HG02885 (cell line): Measurements from ENCODE around the gene PRPF40B.

Source experiments
- ATAC-seq: cut with Tn5 transposase; IDR thresholded peaks from one replicate; pipeline ENCODE4 v1.9.1; 2021; ENCODE audit warnings: mild to moderate bottlenecking; ENCODE audit not compliant: unreplicated experiment, poor library complexity

Gene PRPF40B

DNA sequence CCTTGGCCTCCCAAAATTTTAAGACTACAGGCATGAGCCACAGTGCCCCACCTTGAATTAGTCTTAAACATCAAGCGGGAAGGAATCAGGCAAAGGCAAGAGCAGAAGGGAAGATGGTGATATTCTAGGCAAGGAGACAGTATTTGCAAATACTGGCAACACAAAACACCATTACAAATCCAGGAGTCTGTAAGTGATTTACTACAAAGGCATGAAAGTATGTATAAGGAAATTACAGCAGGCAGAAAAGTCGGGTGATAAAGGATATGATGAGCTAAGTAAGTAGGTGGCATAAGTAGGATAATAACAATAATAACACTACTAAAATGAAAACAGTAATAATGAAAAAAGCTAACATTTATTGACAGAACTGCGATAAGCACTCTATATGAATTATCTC, 55.4 kb downstream of the PRPF40B start:
- ATAC-seq, result no peak

DNA sequence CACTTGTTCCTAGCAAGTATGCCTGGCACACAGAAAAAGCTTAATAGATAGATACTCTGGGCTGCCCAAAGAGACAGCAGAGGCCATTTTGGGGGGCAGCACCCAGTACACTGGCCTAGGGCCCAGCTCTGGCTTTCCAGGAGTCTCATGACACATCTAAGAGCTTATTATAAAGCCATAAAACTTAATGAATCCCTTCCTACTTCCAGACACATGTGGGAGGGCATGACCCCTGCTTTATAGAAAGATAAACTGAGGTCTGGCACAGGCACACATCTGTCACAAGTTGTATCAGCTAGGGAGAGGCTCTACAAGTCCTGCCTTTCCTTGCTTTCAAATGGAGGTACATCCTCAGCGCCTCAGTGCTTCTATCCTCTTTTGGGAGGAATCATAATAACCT, 56.7 kb downstream of the PRPF40B start:
- ATAC-seq, result no peak

DNA sequence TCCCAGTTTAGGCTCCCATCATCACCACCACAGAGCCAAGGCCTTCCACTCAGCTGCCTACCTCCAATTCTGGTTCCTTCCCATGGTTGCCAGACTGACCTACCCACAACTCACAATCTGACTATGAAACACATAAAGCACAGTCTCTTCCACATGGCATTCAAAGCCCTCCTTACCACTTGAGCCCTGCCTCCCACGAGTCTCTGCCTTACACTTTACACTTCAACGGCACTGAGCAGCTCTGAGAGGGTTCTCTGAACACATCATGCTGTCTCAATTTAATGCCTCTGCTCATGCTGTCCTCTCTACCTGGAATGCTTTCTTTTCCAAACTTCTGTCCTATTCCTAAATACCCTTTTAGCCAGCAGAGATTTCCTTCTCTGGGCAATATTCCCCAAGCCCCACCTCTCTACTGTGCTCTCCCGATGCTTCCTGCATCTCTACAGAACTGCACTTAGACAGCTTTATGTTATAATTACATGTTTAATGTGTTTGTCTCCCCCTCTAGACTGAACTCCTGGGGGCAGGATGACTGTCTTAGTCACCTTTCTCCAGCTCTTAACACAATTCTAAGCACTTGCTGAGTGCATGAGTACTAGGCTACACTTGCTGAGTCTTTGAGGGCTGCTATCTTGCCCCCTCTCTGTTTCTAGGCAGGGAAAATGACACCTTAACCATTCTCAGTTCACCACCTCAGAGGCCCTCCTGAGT, 60.4 kb downstream of the PRPF40B start:
- ATAC-seq, result no peak

DNA sequence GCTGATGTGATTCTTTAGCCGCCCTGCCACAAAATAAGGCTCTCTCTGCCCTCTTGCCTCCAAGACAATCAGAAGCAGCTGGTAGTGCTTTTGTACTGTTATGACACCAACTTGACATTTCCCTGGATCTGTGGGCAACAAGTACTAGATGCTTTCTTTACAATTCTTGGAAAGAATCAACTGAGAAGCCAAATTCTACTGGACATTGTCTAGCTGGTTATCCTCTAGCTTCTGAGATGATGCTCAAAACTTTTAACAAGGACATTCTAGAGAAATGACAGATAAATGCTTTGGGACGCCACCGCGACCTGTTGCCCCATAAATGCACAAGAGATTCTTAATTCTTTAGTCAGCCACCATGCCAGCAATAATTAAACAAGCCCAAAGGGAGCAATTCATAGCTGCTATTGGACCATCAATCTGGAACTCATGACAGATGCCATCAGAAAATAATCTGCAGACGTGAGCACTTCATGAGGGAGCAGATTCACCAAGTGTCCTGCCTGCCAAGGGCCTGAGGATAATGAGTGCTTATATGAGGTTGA, 61.0 kb downstream of the PRPF40B start:
- no peak for ATAC-seq

DNA sequence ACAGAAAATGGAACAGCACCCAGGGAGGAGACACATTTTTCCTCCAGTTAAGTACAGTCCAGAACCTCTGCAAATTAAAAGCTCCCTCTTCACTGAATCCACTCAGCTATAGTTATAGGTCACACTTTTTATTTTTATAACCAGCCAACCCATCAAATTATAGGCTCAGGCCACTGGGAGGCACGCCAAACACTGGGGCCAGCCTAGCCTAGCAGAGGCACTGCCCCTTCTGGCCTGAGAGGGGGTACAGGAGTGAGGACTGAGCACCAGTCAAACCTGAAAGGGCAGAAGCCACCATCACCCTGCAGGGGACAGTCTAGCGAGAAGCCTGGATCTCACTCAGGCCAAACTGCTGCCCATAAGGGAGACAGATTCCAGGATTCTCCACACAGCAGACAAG, 64.6 kb downstream of the PRPF40B start:
- ATAC-seq, result no peak

DNA sequence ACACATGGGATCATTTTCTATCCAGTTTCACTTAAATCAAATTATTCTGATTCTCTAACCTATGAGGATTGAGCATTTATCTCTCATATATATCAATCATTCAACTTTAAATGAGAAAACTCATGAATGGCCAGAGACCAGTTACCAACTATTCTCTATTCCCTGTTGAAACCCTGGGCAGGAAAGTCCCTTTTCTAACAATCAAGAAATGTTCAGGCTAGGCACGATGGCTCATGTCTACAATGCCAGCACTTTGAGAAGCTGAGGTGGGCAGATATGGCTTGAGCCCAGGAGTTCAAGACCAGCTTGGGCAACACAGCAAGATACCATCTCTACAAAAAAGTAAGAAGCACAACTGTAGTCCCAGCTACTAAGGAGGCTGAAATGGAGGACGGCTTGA, 65.9 kb downstream of the PRPF40B start:
- no peak for ATAC-seq

DNA sequence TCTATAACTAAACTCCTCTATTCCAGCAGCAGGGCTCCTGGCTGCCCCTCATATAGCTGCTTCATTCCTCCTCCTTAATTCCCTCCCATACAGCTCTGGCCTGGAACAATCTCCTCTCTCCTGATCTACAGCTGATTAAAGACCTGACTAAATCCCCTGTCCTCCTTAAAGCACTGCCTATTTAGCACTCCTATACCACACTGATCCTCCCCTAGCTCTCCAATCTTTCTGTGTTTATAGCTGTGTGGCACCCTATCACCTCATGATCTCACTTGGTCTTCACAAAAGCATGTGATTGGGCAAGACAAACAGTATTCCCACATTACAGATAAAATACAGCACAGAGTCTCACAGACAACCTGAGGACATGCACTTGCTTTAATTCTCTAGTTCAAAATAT, 66.4 kb downstream of the PRPF40B start:
- ATAC-seq, result no peak

DNA sequence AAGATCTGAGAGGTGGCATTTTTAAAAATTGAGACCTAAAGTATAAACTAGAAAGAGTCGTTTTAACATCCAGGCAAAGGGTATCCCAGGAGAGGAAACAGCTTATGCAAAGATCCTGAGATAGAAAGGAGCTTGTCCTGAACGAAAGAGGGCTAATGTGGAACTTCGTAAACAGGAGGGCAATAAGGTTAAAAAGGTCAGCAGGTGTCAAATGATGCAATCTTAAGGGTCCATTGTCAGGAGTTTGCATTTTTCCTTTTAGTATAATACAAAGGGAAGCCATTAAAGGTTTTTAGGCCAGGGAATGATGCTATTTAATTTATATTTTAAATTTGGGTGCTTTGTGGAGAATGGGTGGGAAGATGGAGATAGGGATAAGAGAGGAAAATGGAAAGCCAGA, 69.5 kb downstream of the PRPF40B start:
- ATAC-seq, result no peak

DNA sequence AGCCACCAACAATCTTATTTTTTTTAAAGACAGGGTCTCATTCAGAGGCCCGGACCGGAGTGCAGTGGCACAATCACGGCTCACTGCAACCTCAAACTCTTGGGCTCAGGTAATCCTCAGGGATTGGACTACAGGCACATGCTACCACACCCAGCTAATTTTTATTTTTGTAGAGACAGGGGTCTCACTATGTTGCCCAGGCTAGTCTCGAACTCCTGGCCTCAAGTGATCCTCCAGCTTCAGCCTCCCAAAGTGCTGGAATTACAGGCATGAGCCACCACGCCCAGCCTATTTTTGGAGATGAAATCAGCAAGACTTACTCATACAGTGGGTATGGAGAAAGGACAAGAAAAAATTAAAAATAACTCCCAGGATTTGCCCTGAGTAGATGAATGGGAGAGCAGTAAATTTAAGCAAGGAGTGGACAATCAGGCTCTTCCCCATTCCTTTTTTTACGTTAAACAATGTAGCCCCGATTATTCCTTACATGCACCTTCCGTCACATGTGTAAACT, 70.6 kb downstream of the PRPF40B start:
- no peak for ATAC-seq
